CD4-positive, alpha-beta memory T cell (primary cell): Measurements from ENCODE around the gene SPHK2. TPM values are rescaled to one million over a fixed set of nuclear protein-coding genes. Genes with fewer than 3 reads are reported as not detected.

Experiments
- CTCF ChIA-PET: fragments of 350-600 bp; sonication (Branson Sonifier 250); formaldehyde crosslinking; loops from one replicate; lab custom pipeline; 2021; ENCODE audit warnings: inconsistent platforms; ENCODE audit not compliant: partially characterized antibody; lab: Charles Lee
- POLR2A ChIA-PET: fragments of 350-600 bp; sonication (Branson Sonifier 250); formaldehyde crosslinking; loops from one replicate; lab custom pipeline; 2021; ENCODE audit not compliant: partially characterized antibody; lab: Charles Lee
- DNase-seq, 5 donors: peaks; one replicate each; pipeline versions ENCODE4 v3.0.0 to v3.0.0-alpha.2; 2020 to 2022; ENCODE audit warnings: mixed read lengths in 1 of 5
- H3K27ac ChIP-seq: one replicate; pipeline ENCODE4 v1.7.0; 2013; ENCODE audit warnings: low read depth, low read length
- H3K27me3 ChIP-seq: 2 replicates; pipeline ENCODE4 v1.7.0; 2013; ENCODE audit warnings: mild to moderate bottlenecking, low read length, moderate library complexity; ENCODE audit not compliant: insufficient read depth
- H3K36me3 ChIP-seq: 2 replicates; pipeline ENCODE4 v1.7.0; 2013; ENCODE audit warnings: mild to moderate bottlenecking, low read length, moderate library complexity; ENCODE audit not compliant: insufficient read depth
- H3K4me1 ChIP-seq: 2 replicates; pipeline ENCODE4 v1.7.0; 2013; ENCODE audit warnings: mild to moderate bottlenecking, low read length, moderate library complexity; ENCODE audit not compliant: insufficient read depth
- H3K4me3 ChIP-seq, 2 donors: one replicate each; pipeline ENCODE4 v1.7.0; 2013; ENCODE audit warnings: low read length in 2 of 2, mild to moderate bottlenecking in 1 of 2
- H3K9me3 ChIP-seq, 2 donors: one replicate each; pipeline ENCODE4 v1.7.0; 2013; ENCODE audit warnings: low read length in 2 of 2, control low read depth in 1 of 2; ENCODE audit not compliant: control insufficient read depth in 1 of 2
- H3K27ac Mint-ChIP-seq, 7 donors: one replicate each; pipeline ENCODE4 v1.8.0; 2020 to 2021; ENCODE audit warnings: mixed read lengths in 7 of 7, mild to moderate bottlenecking in 6 of 7, inconsistent platforms in 3 of 7, moderate library complexity in 3 of 7
- H3K27me3 Mint-ChIP-seq, 2 donors: one replicate each; pipeline ENCODE4 v1.8.0; 2020 to 2021; ENCODE audit warnings: mixed read lengths in 2 of 2
- H3K36me3 Mint-ChIP-seq, 2 donors: one replicate each; pipeline ENCODE4 v1.8.0; 2020 to 2021; ENCODE audit warnings: mixed read lengths in 2 of 2, inconsistent platforms in 1 of 2, mild to moderate bottlenecking in 1 of 2
- H3K4me1 Mint-ChIP-seq, 4 donors: one replicate each; pipeline ENCODE4 v1.8.0; 2020 to 2021; ENCODE audit warnings: mixed read lengths in 4 of 4, mild to moderate bottlenecking in 1 of 4
- H3K4me3 Mint-ChIP-seq, 8 donors: one replicate each; pipeline ENCODE4 v1.8.0; 2020 to 2021; ENCODE audit warnings: mixed read lengths in 8 of 8, mild to moderate bottlenecking in 7 of 8, moderate library complexity in 6 of 8, inconsistent platforms in 3 of 8
- H3K9me3 Mint-ChIP-seq, 8 donors: one replicate each; pipeline ENCODE4 v1.8.0; 2020 to 2021; ENCODE audit warnings: mixed read lengths in 8 of 8, mild to moderate bottlenecking in 5 of 8, inconsistent platforms in 3 of 8, moderate library complexity in 1 of 8
- intact Hi-C: fragments of 100-400 bp; cut with micrococcal nuclease; formaldehyde crosslinking; loops from one replicate; pipeline ENCODE4 v1.15.1; 2023
- polyA plus RNA-seq, 2 donors: library from polyadenylated mRNA; unstranded; fragments of 300-500 nt; fragmentation: Illumina TruSeq; gene quantifications; one replicate each; pipeline ENCODE4 v1.2.3, GENCODE V29; 2021
- total RNA-seq, 2 experiments: library from RNA; stranded (reverse); gene quantifications; one replicate each; pipeline ENCODE4 v1.2.3, GENCODE V29; 2021

Gene SPHK2
- total and polyA plus RNA-seq, 4 experiments from 2014 or later, result 6.0 to 29.1 (median 16.7) TPM

GRCh38 chr19:48603449-48603848 is 15.9 kb upstream of the SPHK2 start:
- ChIA-PET CTCF (no interaction called here), POLR2A (no interaction called here)
- Mint-ChIP-seq H3K27me3 (peaks cover 0 to 3% of the 10 kb centered on the region in 2 donors), H3K36me3 (no peaks in the 10 kb centered on the region), H3K4me3 (no peak overlapping the region), H3K4me1 (peaks cover 0 to 2% (median under 1%) of the 10 kb centered on the region in 4 donors), H3K9me3 (no peaks in the 10 kb centered on the region), H3K27ac (no peak overlapping the region)
- Histone ChIP-seq H3K9me3 (no peaks in the 10 kb centered on the region), H3K27me3 (no peaks in the 10 kb centered on the region), H3K4me3 (no peak overlapping the region), H3K36me3 (no peaks in the 10 kb centered on the region), H3K4me1 (no peaks in the 10 kb centered on the region), H3K27ac (no peak overlapping the region)
- intact Hi-C loops, result no loop called here
- DNase-seq, result no peak

GRCh38 chr19:48603850-48604249 is 15.5 kb upstream of the SPHK2 start:
- Histone ChIP-seq H3K4me1 (no peaks in the 10 kb centered on the region), H3K36me3 (no peaks in the 10 kb centered on the region), H3K27me3 (no peaks in the 10 kb centered on the region), H3K4me3 (no peak overlapping the region), H3K9me3 (no peaks in the 10 kb centered on the region), H3K27ac (no peak overlapping the region)
- H3K27me3 Mint-ChIP-seq, result no peaks in the 10 kb centered on the region
- no peaks in the 10 kb centered on the region for H3K9me3 Mint-ChIP-seq
- H3K4me3 Mint-ChIP-seq, result no peak overlapping the region
- DNase-seq, result no peak
- CTCF ChIA-PET, result no interaction called here
- H3K36me3 Mint-ChIP-seq, result no peaks in the 10 kb centered on the region
- POLR2A ChIA-PET, result interaction anchor here (1.4 kb wide), 1 partner anchor 15 kb away, joined by 3 read pairs; the partner anchor contains the start of genes RPL18 and SPHK2
- intact Hi-C loops, result no loop called here
- no peak overlapping the region for H3K27ac Mint-ChIP-seq
- H3K4me1 Mint-ChIP-seq, result peaks cover 1 to 4% (median 3%) of the 10 kb centered on the region in 4 donors

- ChIA-PET POLR2A (interaction anchor here (1.8 kb wide), 1 partner anchor 11 kb away, joined by 5 read pairs; no protein-coding TSS in a partner anchor), CTCF (interaction anchor here (1.6 to 6.7 kb wide), 4 partner anchors 12 to 118 kb away, joined by 7 to 82 read pairs (median 45); no protein-coding TSS in a partner anchor)
- no peaks in the 10 kb centered on the region for H3K27me3 ChIP-seq
- H3K27ac Mint-ChIP-seq, result no peak within 1 kb of the TSS
- no peaks in the 10 kb centered on the region for H3K9me3 Mint-ChIP-seq
- H3K4me1 ChIP-seq, result no peaks in the 10 kb centered on the region
- H3K36me3 ChIP-seq, result no peaks in the 10 kb centered on the region
- no peaks in the 10 kb centered on the region for H3K27me3 Mint-ChIP-seq
- no peak within 1 kb of the TSS for H3K4me3 ChIP-seq
- peaks cover 2 to 6% (median 5%) of the 10 kb centered on the region in 4 donors for H3K4me1 Mint-ChIP-seq
- intact Hi-C loops, result no loop called here
- H3K27ac ChIP-seq, result no peak within 1 kb of the TSS
- H3K9me3 ChIP-seq, result no peaks in the 10 kb centered on the region
- no peak within 1 kb of the TSS for H3K4me3 Mint-ChIP-seq
- no peak for DNase-seq
- H3K36me3 Mint-ChIP-seq, result no peaks in the 10 kb centered on the region
These were observed 12.6 kb upstream of the SPHK2 start, which contains the start of gene SPACA4 for GRCh38 chr19:48606463-48607358. Gene SPACA4, plus strand, starts transcription at chr19:48606742. Its CDS starts 237 bp downstream, at chr19:48606979.

- no peaks in the 10 kb centered on the region for H3K9me3 Mint-ChIP-seq
- H3K27me3 ChIP-seq, result no peaks in the 10 kb centered on the region
- H3K9me3 ChIP-seq, result no peaks in the 10 kb centered on the region
- H3K27ac Mint-ChIP-seq, result no peak overlapping the region
- no peak for DNase-seq
- ChIA-PET POLR2A (interaction anchor here (1.1 kb wide), 1 partner anchor 244 kb away, joined by 4 read pairs; the partner anchor contains the start of genes SYNGR4 and TMEM143), CTCF (interaction anchor here (0.6 to 6.7 kb wide), 7 partner anchors 10 to 273 kb away, joined by 3 to 82 read pairs (median 14); no protein-coding TSS in a partner anchor)
- peaks cover 2 to 6% (median 5%) of the 10 kb centered on the region in 4 donors for H3K4me1 Mint-ChIP-seq
- no peaks in the 10 kb centered on the region for H3K36me3 ChIP-seq
- no peak overlapping the region for H3K4me3 ChIP-seq
- H3K27me3 Mint-ChIP-seq, result no peaks in the 10 kb centered on the region
- no peak overlapping the region for H3K4me3 Mint-ChIP-seq
- no peak overlapping the region for H3K27ac ChIP-seq
- H3K4me1 ChIP-seq, result no peaks in the 10 kb centered on the region
- H3K36me3 Mint-ChIP-seq, result no peaks in the 10 kb centered on the region
- intact Hi-C loops, result no loop called here
These were observed 11.9 kb upstream of the SPHK2 start for GRCh38 chr19:48607359-48607755.

- Mint-ChIP-seq H3K27ac (peak overlapping the region in 5 of 7 donors; percentile 22 to 94 (median 73)), H3K9me3 (no peaks in the 10 kb centered on the region), H3K36me3 (peaks cover 0 to 2% of the 10 kb centered on the region in 2 donors), H3K4me1 (peaks cover 2 to 6% (median 5%) of the 10 kb centered on the region in 4 donors), H3K27me3 (no peaks in the 10 kb centered on the region), H3K4me3 (peak overlapping the region in 6 of 8 donors; percentile 24 to 73 (median 53))
- Histone ChIP-seq H3K4me3 (no peak overlapping the region), H3K9me3 (no peaks in the 10 kb centered on the region), H3K4me1 (no peaks in the 10 kb centered on the region), H3K27ac (no peak overlapping the region), H3K27me3 (no peaks in the 10 kb centered on the region), H3K36me3 (no peaks in the 10 kb centered on the region)
- peak; percentile 57 to 63 (median 60) for DNase-seq
- POLR2A ChIA-PET, result interaction anchor here (1.0 to 3.3 kb wide), 11 partner anchors 9 to 276 kb away, joined by 3 to 41 read pairs (median 4); partner anchors contain the start of genes RPL18, SPHK2, SYNGR4 and TMEM143
- CTCF ChIA-PET, result interaction anchor here (0.6 to 6.7 kb wide), 23 partner anchors 9 to 1676 kb away, joined by 3 to 82 read pairs (median 4); partner anchors contain the start of genes CA11, RPL18 and SPHK2
- intact Hi-C loops, result loop anchor here (1.0 to 2.0 kb wide), 6 partner anchors 20 to 342 kb away; no protein-coding TSS in a partner anchor
These were observed 10.5 kb upstream of the SPHK2 start for GRCh38 chr19:48608798-48609263.

- Mint-ChIP-seq H3K4me1 (peaks cover 2 to 11% (median 5%) of the 10 kb centered on the region in 4 donors), H3K27ac (no peak overlapping the region), H3K4me3 (no peak overlapping the region), H3K9me3 (no peaks in the 10 kb centered on the region), H3K36me3 (peaks cover 0 to 8% of the 10 kb centered on the region in 2 donors), H3K27me3 (no peaks in the 10 kb centered on the region)
- POLR2A ChIA-PET, result interaction anchor here (0.6 to 3.3 kb wide), 9 partner anchors 8 to 288 kb away, joined by 3 to 41 read pairs (median 4); partner anchors contain the start of genes RPL18, SPHK2 and TMEM143
- H3K36me3 ChIP-seq, result peaks cover 1% of the 10 kb centered on the region
- H3K27me3 ChIP-seq, result no peaks in the 10 kb centered on the region
- no peaks in the 10 kb centered on the region for H3K9me3 ChIP-seq
- CTCF ChIA-PET, result interaction anchor here (0.7 to 6.7 kb wide), 16 partner anchors 8 to 1400 kb away, joined by 3 to 82 read pairs (median 4); partner anchors contain the start of genes CA11, RPL18 and SPHK2
- intact Hi-C loops, result loop anchor here (2.0 kb wide), 1 partner anchor 343 kb away; no protein-coding TSS in a partner anchor
- no peak overlapping the region for H3K4me3 ChIP-seq
- no peaks in the 10 kb centered on the region for H3K4me1 ChIP-seq
- H3K27ac ChIP-seq, result no peak overlapping the region
- DNase-seq, result no peak
These were observed 9.7 kb upstream of the SPHK2 start for GRCh38 chr19:48609571-48610108.
